ENCODE data around the gene CYP4F2.
"Not testable (repeated sequence)": the region's sequence is repeated elsewhere in the genome, so short reads cannot be mapped to it uniquely, and the experiment has no call there.

CYP4F2 gene

GRCh38 chr19:15897738-15898276 is at the start of gene CYP4F2:
TSS of gene CYP4F2 (minus strand) at chr19:15898074. CDS start at chr19:15897611, 463 bp downstream.
- DNase-seq = no peak

- DNase-seq = no peak
Observed at GRCh38 chr19:15945301-15945700, 47.4 kb upstream of the CYP4F2 start.

- no peak for DNase-seq
Observed at GRCh38 chr19:15944401-15944800, 46.5 kb upstream of the CYP4F2 start.

- no peak for DNase-seq
Observed at GRCh38 chr19:15937771-15938170, 39.9 kb upstream of the CYP4F2 start.

GRCh38 chr19:15936950-15937349 is 39.1 kb upstream of the CYP4F2 start:
- no peak for DNase-seq

GRCh38 chr19:15936173-15936572 is 38.3 kb upstream of the CYP4F2 start:
- DNase-seq = no peak

GRCh38 chr19:15935167-15935702 is 37.4 kb upstream of the CYP4F2 start:
- DNase-seq = no peak

GRCh38 chr19:15934332-15935078 is 36.6 kb upstream of the CYP4F2 start, which contains the start of gene CYP4F11:
TSS of gene CYP4F11 (minus strand) at chr19:15934529. CDS start at chr19:15934408, 121 bp downstream.
- peak in 1 of 2 experiments; percentile 25 for DNase-seq

- not testable (repeated sequence) for DNase-seq
Observed at GRCh38 chr19:15933761-15934331, 36.0 kb upstream of the CYP4F2 start.

- DNase-seq = no peak
Observed at GRCh38 chr19:15928321-15928720, 30.4 kb upstream of the CYP4F2 start.

- DNase-seq = no peak
Observed at GRCh38 chr19:15926484-15926883, 28.6 kb upstream of the CYP4F2 start.

GRCh38 chr19:15923702-15924101 is 25.8 kb upstream of the CYP4F2 start:
- no peak for DNase-seq

- DNase-seq = no peak
Observed at GRCh38 chr19:15922021-15922420, 24.1 kb upstream of the CYP4F2 start.

GRCh38 chr19:15919243-15919642 is 21.4 kb upstream of the CYP4F2 start:
- DNase-seq = no peak

GRCh38 chr19:15915109-15915508 is 17.2 kb upstream of the CYP4F2 start:
- no peak for DNase-seq

GRCh38 chr19:15913830-15914229 is 16.0 kb upstream of the CYP4F2 start:
- no peak for DNase-seq

GRCh38 chr19:15913384-15913783 is 15.5 kb upstream of the CYP4F2 start:
- no peak for DNase-seq

- DNase-seq = no peak
Observed at GRCh38 chr19:15911599-15912235, 13.8 kb upstream of the CYP4F2 start.

- DNase-seq = no peak
Observed at GRCh38 chr19:15905026-15905425, 7.2 kb upstream of the CYP4F2 start.

GRCh38 chr19:15902898-15903297 is 5.0 kb upstream of the CYP4F2 start:
- not testable (repeated sequence) for DNase-seq

- no peak for DNase-seq
Observed at GRCh38 chr19:15902254-15902653, 4.4 kb upstream of the CYP4F2 start.

GRCh38 chr19:15900504-15900903 is 2.6 kb upstream of the CYP4F2 start:
- DNase-seq = no peak

GRCh38 chr19:15900032-15900431 is 2.2 kb upstream of the CYP4F2 start:
- not testable (repeated sequence) for DNase-seq

Data from NCI-H446 (cell line).